Activated CD4-positive, alpha-beta memory T cell treated with anti-CD3 and anti-CD28 coated beads for 36 hours (primary cell): ENCODE results near the gene B4GALT5. TPM values are rescaled to one million over a fixed set of nuclear protein-coding genes. Genes with fewer than 3 reads are reported as not detected.

ENCODE experiments used
- CTCF ChIA-PET: fragments of 350-600 bp; sonication (Branson Sonifier 250); formaldehyde crosslinking; loops from one replicate; lab custom pipeline; 2021; ENCODE audit warnings: antibody characterized with exemption, inconsistent platforms; lab: Charles Lee
- POLR2A ChIA-PET: fragments of 350-600 bp; sonication (Branson Sonifier 250); formaldehyde crosslinking; loops from one replicate; lab custom pipeline; 2021; ENCODE audit warnings: antibody characterized with exemption; lab: Charles Lee
- DNase-seq: peaks from one replicate; pipeline ENCODE4 v3.0.0-alpha.2; 2020
- H3K27ac Mint-ChIP-seq: one replicate; pipeline ENCODE4 v1.8.0; 2021; ENCODE audit warnings: mixed read lengths
- H3K27me3 Mint-ChIP-seq: one replicate; pipeline ENCODE4 v1.8.0; 2021; ENCODE audit warnings: mixed read lengths
- H3K36me3 Mint-ChIP-seq: one replicate; pipeline ENCODE4 v1.8.0; 2021; ENCODE audit warnings: mixed read lengths
- H3K4me1 Mint-ChIP-seq: one replicate; pipeline ENCODE4 v1.8.0; 2021; ENCODE audit warnings: low read depth, mixed read lengths
- H3K4me3 Mint-ChIP-seq: one replicate; pipeline ENCODE4 v1.8.0; 2021; ENCODE audit warnings: mild to moderate bottlenecking, mixed read lengths
- H3K9me3 Mint-ChIP-seq: one replicate; pipeline ENCODE4 v1.8.0; 2021; ENCODE audit warnings: mixed read lengths
- intact Hi-C: fragments of 100-400 bp; cut with micrococcal nuclease; formaldehyde crosslinking; loops from one replicate; pipeline ENCODE4 v1.15.1; 2023
- total RNA-seq, 2 experiments: library from RNA; stranded (reverse); gene quantifications; one replicate each; pipeline ENCODE4 v1.2.3, GENCODE V29; 2021

The B4GALT5 gene
- total RNA-seq, 2 experiments from 2014 or later, result 20.9 to 21.4 TPM

- ChIA-PET POLR2A (no interaction called here), CTCF (no interaction called here)
- intact Hi-C loops, result no loop called here
- H3K9me3 Mint-ChIP-seq, result no peaks in the 10 kb centered on the region
- DNase-seq, result no peak
- peaks cover 26% of the 10 kb centered on the region for H3K4me1 Mint-ChIP-seq
- no peaks in the 10 kb centered on the region for H3K36me3 Mint-ChIP-seq
- H3K27ac Mint-ChIP-seq, result no peak overlapping the region
- no peaks in the 10 kb centered on the region for H3K27me3 Mint-ChIP-seq
- H3K4me3 Mint-ChIP-seq, result no peak overlapping the region
Observed at GRCh38 chr20:49661560-49662329, 51.9 kb downstream of the B4GALT5 start.

- no peak overlapping the region for H3K27ac Mint-ChIP-seq
- H3K36me3 Mint-ChIP-seq, result peaks cover 5% of the 10 kb centered on the region
- intact Hi-C loops, result no loop called here
- H3K4me1 Mint-ChIP-seq, result peaks cover 27% of the 10 kb centered on the region
- ChIA-PET CTCF (no interaction called here), POLR2A (interaction anchor here (1.0 kb wide), 1 partner anchor 8 kb away, joined by 3 read pairs; no protein-coding TSS in a partner anchor)
- DNase-seq, result no peak
- no peaks in the 10 kb centered on the region for H3K27me3 Mint-ChIP-seq
- H3K9me3 Mint-ChIP-seq, result no peaks in the 10 kb centered on the region
- no peak overlapping the region for H3K4me3 Mint-ChIP-seq
Observed at GRCh38 chr20:49660912-49661311, 52.8 kb downstream of the B4GALT5 start.

- Mint-ChIP-seq H3K27ac (no peak overlapping the region), H3K9me3 (no peaks in the 10 kb centered on the region), H3K27me3 (no peaks in the 10 kb centered on the region), H3K4me1 (peaks cover 25% of the 10 kb centered on the region), H3K36me3 (peaks cover 19% of the 10 kb centered on the region), H3K4me3 (no peak overlapping the region)
- ChIA-PET POLR2A (no interaction called here), CTCF (no interaction called here)
- DNase-seq, result no peak
- intact Hi-C loops, result no loop called here
Observed at GRCh38 chr20:49659056-49659455, 54.6 kb downstream of the B4GALT5 start.

GRCh38 chr20:49658508-49658907 lies 55.2 kb downstream of the B4GALT5 start:
- POLR2A ChIA-PET, result interaction anchor here (1.0 kb wide), 1 partner anchor 21 kb away, joined by 5 read pairs; no protein-coding TSS in a partner anchor
- no peaks in the 10 kb centered on the region for H3K9me3 Mint-ChIP-seq
- H3K27me3 Mint-ChIP-seq, result no peaks in the 10 kb centered on the region

GRCh38 chr20:49657118-49657901 lies 56.4 kb downstream of the B4GALT5 start:
- peak; percentile 25 for DNase-seq
- intact Hi-C loops, result no loop called here
- Mint-ChIP-seq H3K36me3 (peaks cover 30% of the 10 kb centered on the region), H3K4me1 (peaks cover 18% of the 10 kb centered on the region), H3K27ac (no peak overlapping the region), H3K4me3 (no peak overlapping the region), H3K9me3 (no peaks in the 10 kb centered on the region), H3K27me3 (no peaks in the 10 kb centered on the region)
- ChIA-PET POLR2A (interaction anchor here (0.5 to 1.3 kb wide), 4 partner anchors 12 to 450 kb away, joined by 3 to 5 read pairs (median 3); no protein-coding TSS in a partner anchor), CTCF (interaction anchor here (1.1 kb wide), 1 partner anchor 41 kb away, joined by 3 read pairs; no protein-coding TSS in a partner anchor)

More at GRCh38 chr20:49658508-49658907, 55.2 kb downstream of the B4GALT5 start:
- Mint-ChIP-seq H3K27ac (no peak overlapping the region), H3K4me3 (no peak overlapping the region), H3K4me1 (peaks cover 25% of the 10 kb centered on the region), H3K36me3 (peaks cover 25% of the 10 kb centered on the region)
- CTCF ChIA-PET, result interaction anchor here (0.6 to 1.1 kb wide), 2 partner anchors 40 to 71 kb away, joined by 3 read pairs; no protein-coding TSS in a partner anchor
- no peak for DNase-seq
- intact Hi-C loops, result no loop called here

GRCh38 chr20:49656304-49656703 lies 57.4 kb downstream of the B4GALT5 start:
- CTCF ChIA-PET, result no interaction called here

GRCh38 chr20:49653925-49654434 lies 59.7 kb downstream of the B4GALT5 start:
- no peak for DNase-seq
- CTCF ChIA-PET, result interaction anchor here (0.6 kb wide), 1 partner anchor 24 kb away, joined by 3 read pairs; no protein-coding TSS in a partner anchor
- peaks cover 13% of the 10 kb centered on the region for H3K4me1 Mint-ChIP-seq
- H3K4me3 Mint-ChIP-seq, result no peak overlapping the region
- POLR2A ChIA-PET, result no interaction called here
- no peaks in the 10 kb centered on the region for H3K9me3 Mint-ChIP-seq
- H3K36me3 Mint-ChIP-seq, result peaks cover 30% of the 10 kb centered on the region
- H3K27me3 Mint-ChIP-seq, result no peaks in the 10 kb centered on the region
- intact Hi-C loops, result no loop called here
- H3K27ac Mint-ChIP-seq, result no peak overlapping the region

More at GRCh38 chr20:49656304-49656703, 57.4 kb downstream of the B4GALT5 start:
- Mint-ChIP-seq H3K4me3 (no peak overlapping the region), H3K9me3 (no peaks in the 10 kb centered on the region), H3K27ac (no peak overlapping the region), H3K4me1 (peaks cover 13% of the 10 kb centered on the region), H3K36me3 (peaks cover 30% of the 10 kb centered on the region), H3K27me3 (no peaks in the 10 kb centered on the region)
- POLR2A ChIA-PET, result interaction anchor here (0.7 to 1.3 kb wide), 2 partner anchors 13 to 451 kb away, joined by 3 read pairs; no protein-coding TSS in a partner anchor
- intact Hi-C loops, result no loop called here
- DNase-seq, result no peak

- ChIA-PET POLR2A (no interaction called here), CTCF (interaction anchor here (0.6 kb wide), 1 partner anchor 288 kb away, joined by 3 read pairs; no protein-coding TSS in a partner anchor)
- Mint-ChIP-seq H3K9me3 (no peaks in the 10 kb centered on the region), H3K36me3 (peaks cover 28% of the 10 kb centered on the region), H3K27me3 (no peaks in the 10 kb centered on the region), H3K27ac (no peak overlapping the region), H3K4me3 (no peak overlapping the region), H3K4me1 (no peaks in the 10 kb centered on the region)
- intact Hi-C loops, result no loop called here
- DNase-seq, result no peak
Observed at GRCh38 chr20:49649672-49650071, 64.0 kb downstream of the B4GALT5 start.

- Mint-ChIP-seq H3K36me3 (peaks cover 18% of the 10 kb centered on the region), H3K4me1 (no peaks in the 10 kb centered on the region), H3K9me3 (no peaks in the 10 kb centered on the region), H3K4me3 (no peak overlapping the region), H3K27me3 (no peaks in the 10 kb centered on the region), H3K27ac (no peak overlapping the region)
- POLR2A ChIA-PET, result no interaction called here
- DNase-seq, result no peak
- CTCF ChIA-PET, result interaction anchor here (0.8 kb wide), 1 partner anchor 199 kb away, joined by 3 read pairs; no protein-coding TSS in a partner anchor
- intact Hi-C loops, result no loop called here
Observed at GRCh38 chr20:49647550-49647949, 66.1 kb downstream of the B4GALT5 start.

GRCh38 chr20:49646528-49646927 lies 67.2 kb downstream of the B4GALT5 start:
- POLR2A ChIA-PET, result no interaction called here
- no peak for DNase-seq
- CTCF ChIA-PET, result interaction anchor here (1.0 kb wide), 1 partner anchor 9 kb away, joined by 3 read pairs; no protein-coding TSS in a partner anchor
- Mint-ChIP-seq H3K27me3 (no peaks in the 10 kb centered on the region), H3K36me3 (peaks cover 23% of the 10 kb centered on the region), H3K4me1 (no peaks in the 10 kb centered on the region), H3K4me3 (no peak overlapping the region), H3K27ac (no peak overlapping the region), H3K9me3 (no peaks in the 10 kb centered on the region)
- intact Hi-C loops, result no loop called here

GRCh38 chr20:49646126-49646525 lies 67.6 kb downstream of the B4GALT5 start:
- Mint-ChIP-seq H3K27me3 (no peaks in the 10 kb centered on the region), H3K4me1 (no peaks in the 10 kb centered on the region), H3K36me3 (peaks cover 27% of the 10 kb centered on the region), H3K4me3 (no peak overlapping the region), H3K9me3 (no peaks in the 10 kb centered on the region), H3K27ac (no peak overlapping the region)
- CTCF ChIA-PET, result no interaction called here
- intact Hi-C loops, result no loop called here
- DNase-seq, result no peak
- POLR2A ChIA-PET, result no interaction called here
